Liver (tissue), 3 donors: ENCODE measurements around the gene KRTAP5-3.

Experiments
- ATF3 ChIP-seq: IDR thresholded peaks from 2 replicates; pipeline ENCODE4 v1.6.1; 2016; ENCODE audit warnings: antibody characterized with exemption
- CTCF ChIP-seq: fragments of 150-350 bp; IDR thresholded peaks from 2 replicates; pipeline ENCODE4 v1.5.1; 2017; ENCODE audit warnings: improper control_type of control experiment, low read depth, low read length; ENCODE audit not compliant: missing input control
- EGR1 ChIP-seq, 2 donors: IDR thresholded peaks; 2 replicates each; pipeline ENCODE4 v1.6.1; 2016 to 2018; ENCODE audit warnings: antibody characterized with exemption in 2 of 2, low read depth in 2 of 2
- FOXA1 ChIP-seq: IDR thresholded peaks from 2 replicates; pipeline ENCODE4 v1.6.1; 2016; ENCODE audit warnings: antibody characterized with exemption
- GABPA ChIP-seq, 2 donors: IDR thresholded peaks in 1 of 2; conservative IDR thresholded peaks in 1 of 2; 2 replicates each; pipeline ENCODE4 v1.6.1; 2016; ENCODE audit warnings: antibody characterized with exemption in 2 of 2, mild to moderate bottlenecking in 1 of 2, moderate library complexity in 1 of 2
- MAX ChIP-seq: IDR thresholded peaks from 2 replicates; pipeline ENCODE4 v1.6.1; 2016; ENCODE audit warnings: antibody characterized with exemption
- NR2F2 ChIP-seq: IDR thresholded peaks from 2 replicates; pipeline ENCODE4 v1.6.1; 2016; ENCODE audit warnings: antibody characterized with exemption
- RAD21 ChIP-seq, 2 donors: IDR thresholded peaks; 2 replicates each; pipeline ENCODE4 v1.6.1; 2016; ENCODE audit warnings: antibody characterized with exemption in 2 of 2, mild to moderate bottlenecking in 2 of 2
- REST ChIP-seq: IDR thresholded peaks from 2 replicates; pipeline ENCODE4 v1.6.1; 2016; ENCODE audit warnings: antibody characterized with exemption, mild to moderate bottlenecking
- RXRA ChIP-seq, 2 donors: IDR thresholded peaks; 2 replicates each; pipeline ENCODE4 v1.6.1; 2017 to 2018; ENCODE audit warnings: antibody characterized with exemption in 2 of 2, mild to moderate bottlenecking in 1 of 2
- SP1 ChIP-seq: IDR thresholded peaks from 2 replicates; pipeline ENCODE4 v1.6.1; 2018; ENCODE audit warnings: antibody characterized with exemption, mild to moderate bottlenecking
- TAF1 ChIP-seq: conservative IDR thresholded peaks from 2 replicates; pipeline ENCODE4 v1.6.1; 2016; ENCODE audit warnings: antibody characterized with exemption, mild to moderate bottlenecking
- YY1 ChIP-seq: IDR thresholded peaks from 2 replicates; pipeline ENCODE4 v1.6.1; 2016; ENCODE audit warnings: antibody characterized with exemption, mild to moderate bottlenecking
- ZBTB33 ChIP-seq: IDR thresholded peaks from 2 replicates; pipeline ENCODE4 v1.6.1; 2016; ENCODE audit warnings: antibody characterized with exemption
- donor health status: healthy.
- donor health status: healthy.

- TF ChIP-seq CTCF (no peak), GABPA (IDR thresholded peaks at IDR 0.05 in 1 of 2, conservative IDR thresholded peaks at IDR 0.05 in 1 of 2) (no peak), FOXA1 (no peak), EGR1 (IDR thresholded peaks at IDR 0.05; ENCODE audit: low read depth in 2 of 2) (no peak), REST (no peak), RAD21 (IDR thresholded peaks at IDR 0.05) (no peak), ATF3 (no peak), SP1 (no peak), MAX (no peak), RXRA (IDR thresholded peaks at IDR 0.05) (no peak), YY1 (no peak), ZBTB33 (no peak), NR2F2 (no peak), TAF1 (no peak)
These were observed 41.1 kb downstream of the KRTAP5-3 start for GRCh38 chr11:1567052-1567720.
